NCI-H510A treated with DMSO at 0.1 percent for 48 hours (cell line): ENCODE measurements around the gene AGGF1.
"Not testable (repeated sequence)": the region's sequence is repeated elsewhere in the genome, so short reads cannot be mapped to it uniquely, and the experiment has no call there.

Source experiments
- DNase-seq: peaks from one replicate; lab custom pipeline; 2025; lab: John Stamatoyannopoulos, UW

The AGGF1 gene

DNA sequence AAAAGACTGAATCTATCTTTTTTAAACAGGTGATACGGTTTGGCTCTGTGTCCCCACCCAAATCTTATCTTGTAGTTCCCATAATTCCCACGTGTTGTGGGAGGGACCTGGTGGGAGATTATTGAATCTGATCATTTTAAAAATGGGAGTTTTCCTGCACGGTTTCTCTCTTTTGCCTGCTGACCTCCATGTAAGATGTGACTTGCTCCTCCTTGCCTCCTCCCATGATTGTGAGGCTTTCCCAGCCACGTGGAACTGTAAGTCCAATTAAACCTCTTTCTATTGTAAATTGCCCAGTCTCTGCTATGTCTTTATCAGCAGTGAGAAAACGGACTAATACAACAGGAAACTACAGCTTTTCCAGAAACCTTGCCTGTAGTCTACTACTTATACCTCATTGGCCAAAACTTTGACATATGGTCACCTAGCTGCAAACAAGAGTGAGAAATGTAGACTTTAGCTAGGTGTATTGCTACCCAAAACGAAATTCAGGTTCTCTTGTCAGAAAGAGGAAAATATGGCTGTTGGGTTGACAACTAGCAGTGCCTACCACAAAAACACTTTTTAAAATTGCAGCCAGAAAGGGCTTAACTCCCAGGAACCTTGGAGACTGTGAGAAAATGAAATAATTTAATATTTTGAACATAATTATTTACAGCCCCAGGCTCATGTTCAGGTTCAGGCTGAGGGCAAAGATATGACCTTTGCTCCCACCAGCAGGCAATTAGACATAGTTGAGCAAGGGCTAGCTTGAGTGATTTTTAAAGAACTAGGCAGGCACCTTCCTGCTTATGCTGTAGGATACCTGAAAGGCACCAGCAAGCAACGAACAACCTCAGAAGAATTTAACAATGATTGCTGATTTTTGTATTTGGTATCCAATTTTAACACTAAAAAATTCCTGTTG is 7.4 kb upstream of the AGGF1 start:
- DNase-seq: no peak

DNA sequence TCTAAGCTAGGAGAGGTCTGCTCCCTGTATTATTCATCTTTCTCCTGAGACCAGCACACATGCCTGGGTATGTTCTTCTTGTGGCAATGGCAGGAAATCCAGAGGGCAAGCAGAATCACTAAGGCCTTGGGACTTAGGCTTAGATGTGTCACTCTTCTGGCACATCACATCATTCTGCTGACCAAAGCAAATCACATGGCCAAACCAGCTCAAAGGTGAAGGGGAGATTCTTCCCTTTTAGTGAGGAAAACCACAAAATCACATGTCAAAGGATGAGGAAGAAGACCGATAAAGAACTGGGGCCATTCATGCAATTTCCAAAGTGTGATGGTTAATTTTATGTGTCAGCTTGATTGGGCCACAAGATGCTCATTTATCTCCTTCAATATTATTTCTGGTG is 5.7 kb upstream of the AGGF1 start:
- DNase-seq: no peak

DNA sequence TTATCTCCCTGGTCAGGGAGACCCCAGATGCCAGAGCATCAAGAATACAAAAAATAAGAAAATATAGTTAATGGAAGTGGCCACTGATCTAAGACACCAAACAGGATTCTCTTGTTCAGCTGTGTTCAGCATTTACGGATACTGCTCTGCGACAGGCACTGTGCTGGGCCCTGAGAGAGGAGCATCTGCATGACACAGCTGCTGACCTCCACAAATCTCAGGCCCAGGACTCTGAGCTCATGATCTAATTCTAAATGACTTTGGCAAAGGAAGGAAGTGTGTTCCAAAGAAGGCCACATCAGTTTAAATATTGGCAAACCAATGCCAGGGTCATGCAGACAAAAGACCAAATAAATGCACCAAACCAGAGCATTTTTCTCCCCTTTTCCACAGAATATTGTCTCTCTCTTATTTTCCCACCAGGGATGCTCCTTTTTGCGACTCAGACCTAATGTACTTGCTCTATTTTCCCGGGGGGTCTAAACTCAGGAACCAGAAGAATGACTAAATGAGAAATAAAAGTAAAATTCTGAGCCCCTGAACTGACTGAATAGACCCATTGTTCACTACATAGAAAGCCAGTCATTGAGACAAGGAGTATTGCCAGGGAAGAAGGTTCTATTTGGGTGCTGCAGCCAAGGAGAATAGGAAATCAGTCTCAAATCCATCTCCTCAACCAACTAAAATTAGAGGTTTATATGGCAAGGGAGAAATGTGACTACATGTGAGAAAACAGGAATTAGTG is 1.4 kb upstream of the AGGF1 start:
- no peak for DNase-seq

DNA sequence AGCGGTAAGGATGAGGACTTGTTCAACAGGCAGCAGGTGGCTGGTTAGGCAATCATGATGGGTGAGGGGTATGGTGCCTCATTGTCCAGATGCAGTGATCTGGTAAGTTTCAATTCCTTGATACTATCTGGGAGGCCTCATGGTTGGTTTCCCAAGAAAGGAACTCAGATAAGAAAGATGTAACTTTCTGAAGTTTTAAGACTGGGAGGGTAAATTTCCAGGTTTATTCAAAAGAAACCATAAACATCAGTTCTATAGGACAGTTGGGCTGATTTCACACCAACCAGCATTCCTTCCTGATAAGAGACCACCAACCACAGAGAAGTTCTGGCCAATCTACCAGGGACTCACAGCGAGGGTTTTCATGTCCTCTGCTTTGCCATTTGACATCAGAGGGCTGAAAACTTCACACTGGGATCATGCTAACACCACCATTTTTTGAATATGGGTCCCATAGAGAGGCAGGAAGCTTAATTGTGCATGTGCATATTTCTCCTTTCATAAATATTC is 773 bp upstream of the AGGF1 start:
- no peak for DNase-seq

DNA sequence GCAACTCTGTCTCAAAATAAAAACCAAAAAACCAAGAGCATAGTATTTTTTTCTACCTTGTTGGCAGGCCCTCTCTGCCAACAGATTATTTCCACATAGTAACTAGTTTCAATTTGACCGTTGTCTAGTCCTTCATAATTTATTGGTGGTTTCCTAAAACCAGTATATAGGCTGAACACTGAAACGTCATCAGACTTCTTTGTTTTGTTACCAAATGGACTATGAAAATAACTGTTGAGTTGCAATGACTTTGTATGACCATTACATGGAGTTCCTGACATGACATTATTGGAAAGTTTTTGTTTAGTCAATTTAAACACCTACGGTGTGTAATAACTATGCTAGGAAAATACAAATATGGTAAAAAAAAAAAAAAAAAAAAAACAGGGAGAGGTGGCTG is 1.7 kb downstream of the AGGF1 start:
- peak; percentile 16 for DNase-seq

DNA sequence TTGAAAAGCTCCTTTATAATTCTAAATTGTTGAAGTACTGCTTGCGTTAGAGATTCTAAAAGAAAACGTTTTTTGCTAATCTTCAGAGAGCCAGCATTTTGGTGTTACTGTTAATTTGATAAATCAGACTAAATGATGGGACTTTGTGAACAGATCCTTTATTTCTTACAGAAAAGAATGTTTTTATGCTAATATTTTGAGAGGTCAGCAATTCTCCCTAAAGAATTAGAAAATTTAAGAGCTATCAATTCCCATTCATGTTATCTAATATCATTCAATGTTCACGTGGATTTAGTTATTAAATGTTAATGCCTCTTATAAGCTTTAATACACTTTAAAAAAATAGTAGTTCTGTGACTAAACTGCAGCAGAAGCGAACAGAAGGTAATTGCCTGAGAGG is 2.4 kb downstream of the AGGF1 start:
- DNase-seq: no peak

DNA sequence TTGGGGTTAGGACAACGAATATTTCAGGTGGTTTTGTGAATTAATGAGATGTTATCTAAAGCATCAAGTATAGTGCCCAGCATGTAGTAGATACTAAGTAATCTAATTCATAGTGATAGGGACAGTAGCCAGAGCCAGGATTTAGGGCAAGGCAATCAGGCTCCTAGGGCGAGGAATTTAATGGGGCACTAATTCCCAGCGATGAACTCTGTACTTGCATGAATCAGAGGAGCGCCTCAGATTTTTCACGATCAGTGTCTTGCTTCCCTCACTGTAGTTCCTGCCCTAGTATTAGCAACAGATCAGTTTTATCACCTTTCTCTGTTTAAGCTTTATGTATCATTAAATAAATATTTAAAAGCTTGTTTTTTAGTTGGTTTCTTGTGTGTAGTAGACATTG is 3.1 kb downstream of the AGGF1 start:
- no peak for DNase-seq

DNA sequence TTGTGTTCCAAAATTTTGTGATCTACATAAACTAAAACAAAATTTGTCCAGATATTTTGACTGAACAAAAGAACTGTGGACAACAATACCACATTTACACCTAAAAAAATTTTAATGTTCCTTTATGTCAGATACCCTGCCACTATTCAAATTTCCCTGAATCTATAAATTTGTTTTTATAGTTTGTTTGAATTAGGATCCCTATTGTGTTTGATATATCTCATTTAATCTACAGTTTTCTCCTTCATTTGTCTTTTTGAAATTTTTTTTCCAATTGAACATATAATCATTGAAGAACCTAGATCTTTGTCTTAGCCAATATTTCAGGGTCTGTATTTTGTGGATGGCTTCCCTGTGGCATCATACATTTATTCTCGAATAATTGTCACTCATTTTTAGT is 5.7 kb downstream of the AGGF1 start:
- DNase-seq: no peak

DNA sequence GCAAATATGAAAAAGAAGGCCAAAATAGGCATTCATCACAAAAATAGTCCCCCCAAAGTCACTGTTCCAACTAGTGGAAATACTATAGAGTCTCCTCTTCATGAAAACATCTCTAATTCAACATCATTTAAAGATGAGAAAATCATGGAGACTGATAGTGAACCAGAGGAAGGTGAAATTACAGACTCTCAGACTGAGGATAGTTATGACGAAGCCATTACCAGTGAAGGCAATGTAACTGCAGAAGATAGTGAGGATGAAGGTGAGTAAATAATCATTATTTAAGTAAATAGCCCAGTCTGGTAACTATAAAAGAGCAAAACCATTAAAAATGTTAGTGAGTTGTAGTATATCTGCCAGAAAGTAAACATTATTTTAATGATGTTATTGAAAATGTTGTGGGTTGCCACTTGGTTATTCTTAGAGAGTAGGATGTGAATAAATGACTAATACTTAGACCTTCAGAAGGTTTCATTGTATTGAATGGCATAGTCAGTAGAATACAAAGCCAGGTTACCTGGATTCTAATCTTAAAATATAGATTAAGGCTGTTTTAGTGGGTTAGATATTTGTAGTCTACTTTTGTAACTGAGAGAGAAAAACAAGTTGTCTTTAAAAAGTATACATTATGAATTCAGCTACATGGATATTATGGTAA is 16.3 kb downstream of the AGGF1 start:
- DNase-seq: no peak

DNA sequence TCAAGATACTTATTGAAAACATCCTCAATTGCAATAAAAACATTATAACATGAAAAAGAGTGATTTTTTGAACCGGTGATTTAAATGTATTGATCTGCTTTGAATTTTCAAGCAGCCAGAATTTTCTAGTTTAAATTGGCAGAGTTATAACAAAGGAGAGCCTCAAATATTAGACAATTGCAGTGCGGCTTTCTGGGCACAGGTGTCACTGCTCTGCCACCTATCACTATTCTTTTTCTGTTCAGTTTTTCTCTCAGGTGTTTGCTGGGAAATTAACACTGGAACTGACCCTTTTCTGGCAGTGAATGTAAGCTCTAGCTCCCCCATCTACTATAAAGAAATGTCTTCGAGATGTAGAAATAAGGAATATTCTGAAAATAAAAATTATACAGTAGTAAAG is 33.8 kb downstream of the AGGF1 start:
- no peak for DNase-seq

DNA sequence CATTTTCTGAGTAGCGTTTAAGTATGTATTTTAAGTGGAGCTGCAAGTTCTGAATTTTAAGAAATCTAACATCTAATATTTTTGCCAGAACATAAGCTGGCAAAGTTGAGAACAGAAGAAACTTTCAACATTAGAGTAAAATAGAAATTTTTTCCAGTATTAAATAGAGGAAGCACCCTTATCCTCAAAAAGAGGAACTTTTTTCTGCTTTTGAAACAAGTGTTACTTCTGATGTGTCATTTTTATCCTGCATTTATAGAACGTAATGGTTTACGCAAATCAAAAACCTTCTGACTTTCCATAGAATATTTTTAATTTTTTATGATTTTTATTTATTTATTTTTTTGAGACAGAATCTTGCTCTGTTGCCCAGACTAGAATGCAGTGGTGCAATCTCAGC is 35.1 kb downstream of the AGGF1 start:
- no peak for DNase-seq

DNA sequence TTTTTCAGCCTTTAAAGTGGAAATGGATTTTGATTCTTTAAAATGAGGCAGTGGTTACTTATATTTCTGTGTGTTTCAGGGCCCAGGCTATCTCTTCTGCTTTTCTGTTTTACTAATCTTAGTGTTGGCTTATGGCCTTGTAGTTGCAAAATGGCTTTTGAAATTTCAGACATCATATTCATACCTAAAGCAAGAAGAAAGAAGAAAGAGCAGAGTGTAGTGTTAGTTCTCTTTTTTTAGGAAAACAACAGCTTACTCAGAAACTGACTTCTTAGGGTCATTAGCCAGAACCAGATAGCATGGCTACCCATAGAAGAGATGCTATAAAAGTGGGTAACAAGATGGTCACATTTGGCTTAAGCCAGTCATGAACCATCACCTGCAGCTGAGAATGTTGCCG is 36.0 kb downstream of the AGGF1 start:
- no peak for DNase-seq

DNA sequence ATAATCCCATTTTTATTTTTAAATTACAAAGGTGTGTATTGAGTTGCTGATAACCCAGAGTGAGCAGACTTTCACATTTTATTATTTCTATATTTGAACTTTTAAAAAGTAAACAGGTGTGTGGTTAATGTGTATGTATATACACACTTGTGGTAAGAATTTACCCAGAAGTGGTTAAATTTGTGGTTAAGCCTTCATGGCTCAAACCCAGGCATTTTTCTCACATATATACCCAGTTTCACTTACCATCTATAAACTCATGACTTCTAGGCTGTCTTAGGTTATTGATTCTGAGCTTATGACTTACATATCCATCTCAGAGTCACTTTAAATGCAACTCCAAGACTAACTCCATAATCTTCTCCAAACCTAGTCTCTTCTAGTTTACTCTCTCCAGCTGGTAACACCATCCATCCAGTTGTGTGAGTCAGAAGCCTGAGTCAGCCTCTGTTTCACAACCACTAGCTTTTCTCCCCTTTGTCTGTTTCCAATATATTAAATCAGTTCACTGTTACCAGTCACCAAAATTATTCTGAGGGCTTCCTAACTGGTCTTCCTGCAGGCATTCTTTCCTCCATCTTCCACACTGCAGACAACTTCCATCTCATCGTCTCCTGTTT is 36.7 kb downstream of the AGGF1 start:
- no peak for DNase-seq

DNA sequence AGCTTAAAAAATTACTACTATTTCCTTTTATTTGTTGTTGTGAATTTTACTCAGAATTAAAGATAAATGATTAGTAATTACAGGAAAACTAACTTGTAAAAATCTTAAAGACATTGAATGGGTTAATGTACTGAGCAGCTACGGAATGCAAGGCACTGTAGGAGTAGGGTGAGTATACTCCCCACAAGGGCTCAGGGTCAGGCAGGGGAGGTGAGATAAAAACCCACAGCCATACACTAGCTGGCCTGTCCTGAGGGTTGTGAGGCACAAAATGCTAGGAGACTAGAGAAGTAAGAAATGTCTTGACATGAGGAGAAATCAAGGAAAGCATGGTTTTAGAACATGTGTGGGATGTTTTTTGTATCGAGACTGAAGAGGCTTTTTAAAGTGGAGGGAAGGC is 43.5 kb downstream of the AGGF1 start:
- DNase-seq: no peak

DNA sequence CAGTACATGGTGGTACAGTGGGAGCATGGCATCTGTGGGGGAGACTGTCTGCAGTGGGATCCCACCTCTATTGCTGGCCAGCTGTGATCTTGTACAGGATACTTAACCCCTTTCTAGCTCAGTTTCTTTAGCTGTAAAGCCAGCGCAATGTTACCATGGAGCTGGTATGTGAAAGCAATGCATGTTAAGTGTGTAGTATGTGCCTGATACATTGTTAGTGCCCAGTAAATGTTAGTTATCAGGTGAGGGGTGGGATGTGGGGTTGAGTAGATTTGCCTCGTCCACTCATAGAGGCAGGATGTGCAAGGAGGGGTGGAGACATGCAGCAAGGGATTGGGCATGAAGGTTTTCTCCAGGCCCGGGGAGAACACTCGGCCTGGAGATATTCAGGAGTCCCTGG is 44.5 kb downstream of the AGGF1 start:
- DNase-seq: no peak

DNA sequence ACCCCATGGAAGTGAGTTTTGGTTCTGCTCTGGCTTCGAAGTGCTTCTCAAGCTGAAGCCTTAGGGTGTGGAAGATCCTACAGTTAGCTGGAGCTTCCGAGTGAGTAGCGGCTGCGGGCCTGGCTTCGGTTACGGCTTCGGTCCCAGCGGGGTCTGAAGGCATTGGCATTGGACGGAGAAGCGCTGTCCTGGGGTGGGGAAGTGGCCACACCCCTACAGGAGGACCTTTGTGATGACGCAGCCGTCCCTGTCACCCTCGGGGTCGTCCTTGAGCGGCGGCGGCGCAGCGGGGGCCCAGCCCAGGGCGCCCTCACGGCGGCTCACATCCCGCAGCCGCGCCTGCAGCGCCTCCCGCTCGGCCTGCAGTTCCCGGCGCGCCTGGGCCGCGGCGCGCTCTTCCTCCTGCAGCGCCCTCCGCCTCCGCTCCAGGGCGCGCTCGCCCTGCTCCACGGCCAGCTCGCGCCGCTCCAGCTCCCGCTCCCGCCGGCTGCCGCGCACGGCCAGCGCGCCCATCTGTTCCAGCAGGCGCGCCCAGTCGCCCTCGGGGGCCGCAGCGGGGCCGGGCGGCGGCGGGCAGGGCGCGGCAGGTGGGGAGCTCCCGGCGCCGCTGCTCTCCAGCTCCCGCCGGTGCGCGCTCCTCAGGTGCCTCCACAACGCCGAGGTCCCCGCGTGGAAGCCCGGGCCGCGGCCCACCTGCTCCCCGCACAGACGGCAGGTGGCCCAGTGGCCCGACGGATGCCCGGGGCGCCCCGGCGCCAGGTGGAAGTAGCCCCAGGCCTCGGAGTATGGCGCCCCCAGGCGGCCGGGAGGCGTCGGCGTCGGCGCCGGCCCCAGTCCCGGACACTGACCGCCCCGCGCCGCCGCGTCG is 47.0 kb downstream of the AGGF1 start:
- peak; percentile 8 for DNase-seq

DNA sequence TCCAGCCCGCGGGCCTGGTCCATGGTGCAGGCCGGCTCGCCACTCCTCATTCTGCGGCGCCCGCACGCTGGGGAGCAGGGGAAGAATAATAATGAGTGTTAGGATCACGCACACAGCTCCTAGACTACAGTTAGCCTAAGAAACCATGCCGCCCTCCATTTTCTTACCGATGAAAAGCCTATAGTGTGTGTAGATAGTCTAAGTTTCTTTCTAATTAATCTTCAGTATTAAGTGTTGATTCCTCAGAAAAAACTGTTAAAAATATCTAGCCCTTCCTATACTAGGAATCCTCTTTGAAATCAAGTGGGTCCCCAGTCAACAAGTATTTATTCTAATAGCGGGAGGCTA is 47.6 kb downstream of the AGGF1 start:
- no peak for DNase-seq

DNA sequence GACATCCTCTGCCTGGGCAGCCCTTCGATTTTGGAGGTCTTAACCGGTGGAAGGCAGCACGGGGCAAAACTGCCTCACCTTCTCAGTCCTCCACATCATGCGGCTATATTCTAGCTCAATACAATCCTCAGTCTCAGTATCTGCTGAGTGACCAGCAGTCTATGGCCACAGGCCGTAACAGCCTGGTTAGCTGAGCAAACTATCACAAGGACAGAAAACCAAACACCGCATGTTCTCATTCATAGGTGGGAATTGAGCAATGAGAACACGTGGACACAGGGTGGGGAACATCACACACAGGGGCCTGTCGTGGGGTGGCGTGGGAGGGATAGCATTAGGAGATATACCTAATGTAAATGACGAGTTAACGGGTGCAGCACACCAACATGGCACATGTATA is 50.3 kb downstream of the AGGF1 start:
- not testable (repeated sequence) for DNase-seq

DNA sequence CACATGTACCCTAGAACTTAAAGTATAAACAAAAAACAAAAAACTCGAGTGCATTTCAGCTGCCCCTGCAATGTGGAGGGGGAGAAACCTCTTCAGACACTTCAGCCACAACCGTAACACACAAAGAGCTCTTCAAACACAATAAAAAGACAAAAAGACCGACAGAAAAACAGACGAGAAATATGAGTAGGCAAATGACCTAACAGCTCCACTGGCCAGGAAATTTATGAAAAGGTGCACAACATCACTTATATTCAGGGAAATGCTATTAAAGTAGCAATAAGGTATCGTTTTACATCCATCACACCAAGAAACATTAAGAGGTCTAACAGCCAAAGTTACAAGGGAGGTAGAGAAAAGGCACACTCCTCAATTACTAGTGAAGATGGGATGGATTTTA is 50.7 kb downstream of the AGGF1 start:
- DNase-seq: peak; percentile 45

DNA sequence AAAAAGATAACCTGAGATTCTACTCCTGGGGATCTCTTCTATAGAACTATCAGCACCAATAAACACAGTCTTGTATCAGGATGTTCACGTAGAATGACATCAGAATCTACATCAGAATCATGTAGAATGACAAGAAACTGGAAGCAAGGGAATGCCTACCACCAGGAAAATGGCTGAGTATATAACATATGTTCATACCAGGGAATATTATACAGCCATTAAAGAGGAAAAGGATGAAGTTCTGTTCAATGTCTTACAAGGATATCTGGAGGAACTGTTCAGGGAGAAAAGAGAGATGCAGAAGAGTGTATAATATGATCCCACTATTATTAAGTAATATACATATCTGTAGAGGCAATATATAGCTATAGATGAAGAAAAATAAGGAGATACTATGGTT is 52.1 kb downstream of the AGGF1 start:
- no peak for DNase-seq

DNA sequence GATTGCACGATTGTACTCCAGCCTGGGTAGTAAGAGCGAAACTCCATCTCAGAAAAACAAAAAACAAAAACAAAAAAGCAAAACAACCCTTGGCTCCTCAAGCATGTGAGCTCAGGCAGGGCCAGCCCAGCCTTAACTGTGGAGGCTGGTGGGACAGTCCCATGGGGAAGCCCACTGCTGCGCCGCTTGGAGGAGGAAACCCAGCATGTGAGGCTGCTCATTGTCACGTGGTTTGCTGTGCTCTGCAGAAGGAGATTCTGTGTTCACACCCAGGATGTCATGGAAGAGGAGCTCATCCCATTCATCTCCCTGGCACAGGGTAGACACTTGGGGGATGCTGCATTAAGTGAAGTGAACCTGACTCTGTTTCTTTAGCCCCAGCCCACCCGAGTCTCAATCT is 52.9 kb downstream of the AGGF1 start:
- no peak for DNase-seq

DNA sequence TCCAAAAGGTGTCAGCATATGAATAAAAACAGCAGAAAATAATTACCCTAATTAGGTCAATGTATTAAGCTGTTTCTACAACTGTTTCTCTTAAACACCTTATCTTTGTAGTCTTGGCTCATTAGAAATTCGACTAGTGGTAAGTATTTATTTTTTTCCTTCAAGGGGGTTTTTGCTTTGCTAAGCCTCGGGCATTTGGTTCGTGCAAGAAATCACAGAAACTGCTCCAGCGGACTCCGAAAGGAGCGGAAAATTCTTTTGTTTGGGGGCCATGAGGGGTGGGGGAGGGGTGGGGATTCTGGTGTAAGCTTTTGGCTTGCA is 56.1 kb downstream of the AGGF1 start:
- DNase-seq: peak; percentile 35
